Hepatic stellate cell (primary cell): ENCODE data around the gene REEP1.

Experiments used
- DNase-seq: peaks from one replicate; pipeline ENCODE4 v3.0.0; 2011; ENCODE audit warnings: low spot score

Gene REEP1, protein sequence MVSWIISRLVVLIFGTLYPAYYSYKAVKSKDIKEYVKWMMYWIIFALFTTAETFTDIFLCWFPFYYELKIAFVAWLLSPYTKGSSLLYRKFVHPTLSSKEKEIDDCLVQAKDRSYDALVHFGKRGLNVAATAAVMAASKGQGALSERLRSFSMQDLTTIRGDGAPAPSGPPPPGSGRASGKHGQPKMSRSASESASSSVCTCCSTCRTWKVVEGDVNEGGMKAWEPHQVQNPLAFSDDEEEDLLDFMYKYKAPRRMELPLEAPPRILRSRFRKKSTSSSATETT

DNA sequence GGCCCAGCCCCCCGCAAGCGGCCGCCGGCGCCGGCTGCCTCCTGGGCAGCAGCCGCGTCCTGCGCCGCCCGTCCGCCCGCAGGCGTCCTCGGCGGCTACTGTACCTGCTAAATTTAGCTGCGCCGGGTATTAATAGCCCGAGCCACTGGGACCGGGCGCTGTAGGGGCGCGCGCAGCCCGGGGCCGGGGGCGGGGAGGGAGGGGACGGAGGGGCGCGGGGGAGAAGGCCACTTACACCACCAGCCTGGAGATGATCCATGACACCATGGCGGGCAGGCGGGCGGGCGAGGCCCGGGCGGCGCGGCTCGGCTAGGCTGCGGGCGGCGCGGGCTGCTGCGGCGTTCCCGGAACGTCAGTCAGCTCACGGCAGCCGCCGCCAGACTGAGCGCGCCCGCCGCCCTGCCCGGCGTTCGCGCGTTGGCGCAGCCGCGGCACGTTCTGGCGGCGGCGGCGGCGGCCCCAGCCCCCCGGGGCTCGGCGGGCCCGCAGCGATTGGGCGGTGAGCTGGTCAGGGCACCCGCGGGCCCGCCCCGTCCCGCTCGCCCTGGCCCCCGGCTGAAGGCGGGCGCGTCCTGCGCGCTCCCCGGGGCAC lies at the start of gene REEP1:
Gene REEP1, minus strand, starts transcription at position 383 of the 592 bp plus-strand sequence. Its CDS starts 116 bp downstream, at position 267.
- DNase-seq, result peak; percentile 24

DNA sequence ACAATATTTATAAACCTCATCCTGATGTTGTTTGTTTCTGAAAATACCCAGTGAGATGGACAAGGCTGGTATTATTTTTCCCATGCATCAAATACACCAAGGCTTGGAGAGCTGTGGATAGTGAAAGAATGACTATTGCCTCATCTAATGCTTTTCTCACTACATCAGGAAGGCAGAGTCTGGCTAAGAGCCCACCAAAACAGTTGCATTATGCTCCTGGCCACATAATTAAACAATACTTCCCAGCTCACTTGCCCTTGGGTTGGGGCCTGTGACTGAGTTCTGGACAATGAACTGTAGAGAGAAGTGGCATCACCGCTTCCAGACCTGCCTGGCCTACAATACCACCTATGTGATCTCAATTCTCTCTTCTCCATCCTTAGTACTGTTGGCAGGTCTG lies 46.4 kb upstream of the REEP1 start:
- DNase-seq, result no peak

DNA sequence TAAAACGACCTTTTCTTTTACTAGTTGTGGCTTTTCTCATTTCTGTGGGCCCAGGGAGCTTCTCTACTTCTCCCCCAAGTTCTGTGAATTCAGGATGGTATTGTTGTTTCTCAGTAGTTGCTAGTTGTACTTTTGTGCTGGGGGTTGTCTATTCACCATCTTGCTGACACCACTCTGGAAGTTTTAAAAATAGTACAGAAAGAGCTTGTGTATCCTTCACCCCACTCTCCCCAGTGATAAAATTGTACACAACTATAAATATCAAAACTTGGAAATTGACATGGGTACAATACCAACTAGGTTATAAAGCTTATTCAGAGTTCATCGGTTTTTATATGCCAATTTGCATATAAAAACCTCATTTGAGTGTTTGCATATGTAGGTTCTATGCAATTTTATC lies 45.3 kb upstream of the REEP1 start:
- no peak for DNase-seq

DNA sequence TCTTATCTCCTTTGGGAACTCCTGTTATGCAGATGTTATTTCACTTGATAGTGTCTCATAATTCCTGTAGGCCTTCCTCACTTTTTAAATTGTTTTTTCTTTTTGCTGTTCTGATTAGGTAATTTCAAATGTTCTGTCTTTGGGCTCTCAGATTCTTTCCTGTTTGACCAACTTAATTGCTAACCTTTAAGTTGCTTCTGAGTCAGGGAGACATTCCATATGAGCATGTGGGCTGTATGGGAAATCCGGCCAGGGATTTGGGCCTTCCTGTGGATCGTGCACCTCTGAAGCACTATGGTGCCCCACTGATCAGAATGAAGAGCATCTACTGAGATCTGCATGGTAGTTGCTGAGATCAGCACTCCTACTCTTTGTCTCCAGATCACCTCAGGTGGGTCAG lies 44.7 kb upstream of the REEP1 start:
- DNase-seq, result no peak

DNA sequence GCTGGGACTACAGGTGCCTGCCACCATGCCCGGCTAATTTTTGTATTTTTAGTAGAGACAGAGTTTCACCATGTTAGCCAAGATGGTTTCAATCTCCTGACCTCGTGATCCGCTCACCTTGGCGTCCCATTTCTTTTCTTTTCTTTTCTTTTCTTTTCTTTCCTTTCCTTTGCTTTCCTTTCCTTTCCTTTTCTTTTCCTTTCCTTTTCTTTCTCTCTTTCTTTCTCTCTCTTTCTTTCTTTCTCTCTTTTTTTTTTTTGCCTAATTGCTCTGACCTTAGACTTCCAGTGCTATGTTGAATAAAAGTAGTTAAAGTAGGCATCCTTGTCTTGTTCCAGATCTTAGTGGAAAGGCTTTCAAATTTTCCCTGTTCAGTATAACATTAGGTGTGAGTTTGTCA lies 41.0 kb upstream of the REEP1 start:
- no peak for DNase-seq

DNA sequence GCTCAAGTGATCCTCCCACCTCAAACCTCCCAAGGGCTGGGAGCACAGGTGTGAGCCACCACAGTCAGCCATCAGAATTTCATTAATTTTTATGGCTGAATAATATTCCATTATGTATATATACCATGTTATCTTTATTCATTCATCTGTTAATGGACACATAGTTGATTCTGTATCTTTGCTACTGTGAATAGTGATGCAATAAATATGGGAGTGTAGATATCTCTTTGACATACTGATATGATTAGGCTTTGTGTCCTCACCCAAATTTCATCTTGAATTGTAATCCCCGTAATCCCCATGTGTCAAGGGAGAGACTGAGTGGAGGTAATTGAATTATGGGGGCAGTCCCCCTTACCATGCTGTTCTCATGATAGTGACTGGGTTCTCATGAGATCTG lies 38.2 kb upstream of the REEP1 start:
- DNase-seq, result no peak

DNA sequence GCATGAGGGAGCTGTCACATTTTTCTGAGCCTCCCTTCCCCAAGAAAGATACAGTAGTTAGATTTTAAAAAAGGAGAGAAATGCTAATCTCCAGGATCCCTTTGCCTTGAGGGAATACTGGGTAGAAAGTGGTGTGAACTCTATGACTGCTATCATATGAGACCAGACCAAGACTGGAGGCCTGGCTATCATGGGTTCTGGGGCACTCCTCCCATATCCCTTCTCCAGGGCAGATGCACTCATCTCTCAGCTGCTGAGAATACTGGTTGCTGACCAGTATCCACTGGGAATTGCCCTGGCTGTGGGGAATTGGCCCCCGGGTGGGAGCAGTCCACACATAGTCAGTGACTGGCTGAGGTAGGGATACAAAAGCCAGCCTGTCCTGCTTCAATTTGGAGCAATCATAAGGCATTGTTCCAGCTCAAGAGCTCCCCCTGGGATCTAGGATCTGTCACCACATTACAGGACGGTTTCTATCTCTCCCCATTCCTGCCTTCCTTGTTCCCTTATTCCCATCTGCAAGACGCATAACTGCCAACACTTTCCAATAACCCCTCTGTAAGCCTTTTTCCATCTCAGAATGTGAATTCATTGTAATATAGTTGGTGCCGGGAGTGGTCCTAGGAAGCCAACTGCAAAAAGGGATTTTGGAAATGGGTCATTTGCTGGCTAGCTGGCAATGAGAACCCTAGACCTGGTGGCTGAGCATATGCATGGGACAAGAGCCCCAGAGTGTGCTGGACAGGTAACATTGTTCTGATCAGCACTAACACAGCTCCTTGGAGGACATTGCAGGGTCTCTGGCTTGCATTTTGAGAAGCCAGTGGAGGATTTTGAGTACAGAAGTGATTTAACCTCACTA lies 35.4 kb upstream of the REEP1 start:
- DNase-seq, result peak; percentile 53

DNA sequence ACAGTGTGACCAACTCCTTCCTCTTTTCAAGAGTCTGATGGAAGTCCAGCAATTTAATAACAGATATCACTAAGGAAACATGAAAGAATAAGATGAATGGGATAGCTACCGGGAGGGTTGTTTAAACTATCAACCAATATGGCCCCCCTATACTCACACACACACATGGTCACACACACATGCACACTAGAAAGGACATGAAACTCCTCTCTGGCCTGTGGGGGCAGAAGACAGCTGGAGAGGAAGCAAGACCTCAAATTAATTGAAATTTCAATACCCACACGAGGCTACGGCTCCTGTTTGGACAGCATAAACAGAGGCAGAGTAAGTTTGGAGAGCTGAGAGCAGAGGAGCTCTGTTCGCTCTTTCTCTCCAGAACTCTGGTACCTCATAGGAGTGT lies 34.7 kb upstream of the REEP1 start:
- DNase-seq, result no peak

DNA sequence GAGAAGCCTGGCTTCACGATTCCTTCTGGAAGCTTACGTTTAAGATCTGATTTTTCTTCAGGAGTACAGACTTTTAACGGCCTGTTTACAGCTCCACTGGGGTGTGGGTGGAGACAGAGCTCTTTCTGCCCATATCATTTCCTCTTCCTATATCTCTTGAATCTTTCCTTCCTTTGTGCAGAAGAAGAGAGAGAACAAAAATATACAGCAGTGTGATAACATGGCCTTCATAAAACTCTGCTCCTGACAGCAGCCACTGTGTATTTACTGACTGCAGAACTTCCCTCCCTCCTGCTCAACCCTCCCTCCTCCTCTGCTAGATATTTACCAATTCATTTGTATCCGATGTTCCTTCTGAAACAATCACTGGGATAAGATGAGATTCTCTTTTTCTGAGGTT lies 34.1 kb upstream of the REEP1 start:
- no peak for DNase-seq

DNA sequence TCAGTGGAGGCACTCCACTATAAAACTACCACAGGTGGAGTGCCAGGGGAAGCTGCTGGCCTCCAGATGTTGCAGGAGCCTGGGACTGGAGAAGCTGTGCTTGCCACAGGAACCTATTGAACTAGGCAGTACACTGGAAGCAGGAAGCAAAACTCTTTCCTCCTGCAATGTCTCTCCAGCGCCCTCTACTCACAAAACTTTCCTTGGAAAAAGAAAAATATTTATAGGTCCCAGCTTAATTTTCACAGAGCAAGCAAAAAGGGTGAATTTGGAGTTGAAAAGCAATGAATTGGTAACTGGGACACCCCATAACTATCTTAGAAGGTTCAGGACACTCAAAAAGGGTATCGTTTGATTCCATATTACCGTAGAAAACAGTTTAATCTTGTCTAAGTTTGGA lies 33.2 kb upstream of the REEP1 start:
- no peak for DNase-seq

DNA sequence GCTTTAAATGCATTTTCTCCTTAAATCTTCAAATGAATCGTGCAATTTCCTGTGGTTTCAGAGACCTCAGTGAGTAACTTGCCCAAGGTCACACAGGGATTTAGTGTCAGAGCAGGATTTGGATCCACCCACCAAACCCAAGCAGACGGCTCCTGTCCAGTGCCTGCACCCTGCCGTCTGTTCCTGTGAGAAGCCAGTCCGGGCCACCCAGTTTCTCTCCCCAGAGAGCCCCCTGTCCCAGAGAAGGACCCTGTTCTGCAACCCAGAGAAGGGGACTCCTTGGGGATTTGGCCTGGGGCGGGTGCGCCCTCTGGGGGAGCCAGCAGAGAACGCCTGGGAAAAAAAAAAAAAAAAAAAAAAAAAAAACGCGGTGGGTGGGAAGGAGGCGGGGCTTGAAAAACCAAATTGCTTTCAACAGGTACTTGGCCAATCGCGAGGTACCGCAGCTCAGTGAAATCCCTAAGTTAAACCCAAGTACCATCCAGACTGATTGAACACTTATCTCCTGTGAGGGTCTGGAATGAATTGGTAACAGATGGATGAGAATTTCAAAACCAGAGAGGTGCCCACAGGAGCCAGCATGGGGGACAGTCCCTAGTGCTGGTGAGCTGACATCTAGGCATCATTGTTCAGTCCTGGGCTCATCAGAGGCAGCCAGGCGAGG lies 30.9 kb upstream of the REEP1 start:
- peak; percentile 52 for DNase-seq

DNA sequence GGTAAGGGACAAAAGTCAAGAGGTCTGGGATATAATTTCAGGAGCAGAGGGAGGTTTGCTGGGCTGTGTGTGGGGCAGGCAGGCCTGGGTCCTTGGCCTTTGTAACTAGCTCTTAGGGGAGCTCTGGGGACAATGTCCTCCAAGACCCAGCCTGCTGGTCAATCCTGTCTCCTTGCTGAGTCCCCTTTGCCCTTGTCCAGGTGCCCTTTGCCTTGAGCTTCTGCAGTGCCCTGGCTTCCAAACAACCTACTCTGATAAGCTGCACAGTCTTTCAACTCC lies 30.0 kb upstream of the REEP1 start:
- DNase-seq, result no peak

DNA sequence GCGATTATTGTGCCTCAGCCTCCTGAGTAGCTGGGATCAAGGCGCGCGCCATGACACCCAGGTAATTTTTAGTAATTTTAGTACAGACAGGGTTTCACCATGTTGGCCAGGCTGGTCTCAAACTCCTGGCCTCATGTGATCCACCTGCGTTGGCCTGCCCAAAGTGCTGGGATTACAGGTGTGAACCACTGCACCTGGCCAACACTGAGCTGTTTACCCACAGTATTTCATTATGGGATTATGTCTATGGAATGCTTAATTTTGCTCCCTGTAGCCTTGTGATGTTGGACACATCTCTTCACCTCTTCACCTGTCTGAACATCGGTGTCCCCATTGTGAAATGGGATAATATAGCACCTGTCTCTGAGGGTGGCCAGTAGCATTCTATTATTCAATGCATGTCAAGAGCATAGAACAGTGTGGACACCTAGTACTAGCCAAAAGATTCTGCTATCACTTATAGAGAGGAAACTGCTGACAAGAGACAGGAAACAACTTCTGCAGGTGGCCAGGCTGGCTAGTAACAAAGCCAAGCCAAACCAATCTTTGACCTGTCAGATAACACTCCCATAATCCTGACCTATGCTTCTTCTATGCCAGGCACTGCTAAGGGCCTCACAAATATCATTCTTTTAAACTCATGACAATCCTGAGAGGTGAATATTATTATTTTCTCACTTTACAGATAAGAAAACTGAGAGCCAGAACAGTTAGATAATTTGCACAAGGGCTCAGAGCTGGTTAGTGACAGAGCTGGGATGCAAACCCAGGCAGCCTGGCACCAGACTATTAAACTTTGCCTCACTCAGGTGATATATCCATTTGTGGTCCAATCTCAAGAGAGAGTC lies 29.4 kb upstream of the REEP1 start:
- DNase-seq, result no peak

DNA sequence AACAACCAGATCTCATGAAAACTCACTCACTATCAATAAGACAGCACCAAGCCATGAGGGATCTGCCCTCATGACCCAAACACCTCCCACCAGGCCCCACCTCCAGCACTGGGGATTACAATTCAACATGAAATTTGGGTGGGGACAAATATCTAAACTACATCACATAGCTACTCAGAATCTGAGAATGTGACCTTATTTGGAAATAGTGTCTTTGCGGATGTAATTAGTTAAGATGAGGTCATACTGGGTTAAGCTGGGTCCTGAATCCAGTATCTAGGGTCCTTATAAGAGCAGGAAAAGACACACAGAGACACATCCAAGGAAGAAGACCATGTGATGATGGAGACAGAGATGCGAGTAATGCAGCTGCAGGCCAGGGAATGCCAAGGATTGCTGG lies 27.5 kb upstream of the REEP1 start:
- no peak for DNase-seq

DNA sequence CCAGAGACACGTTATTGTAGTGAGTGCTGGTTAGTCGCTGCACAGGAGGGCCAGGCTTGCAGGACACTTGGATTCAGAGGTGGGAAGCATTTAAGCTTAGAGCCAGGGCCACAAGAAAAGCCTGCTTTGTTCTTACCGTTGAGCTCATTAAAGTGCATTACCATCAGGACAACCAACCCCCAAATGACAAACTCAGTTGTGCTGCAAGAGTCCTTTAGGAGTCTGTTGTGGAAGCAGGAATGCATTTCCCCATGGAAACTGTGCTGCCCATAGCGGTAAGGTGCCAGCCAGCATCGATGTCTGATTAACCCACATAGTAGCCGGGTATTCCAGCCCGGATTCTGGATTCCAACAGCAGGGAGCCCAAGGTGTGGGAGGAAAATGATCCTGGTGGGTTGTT lies 23.4 kb upstream of the REEP1 start:
- DNase-seq, result no peak

DNA sequence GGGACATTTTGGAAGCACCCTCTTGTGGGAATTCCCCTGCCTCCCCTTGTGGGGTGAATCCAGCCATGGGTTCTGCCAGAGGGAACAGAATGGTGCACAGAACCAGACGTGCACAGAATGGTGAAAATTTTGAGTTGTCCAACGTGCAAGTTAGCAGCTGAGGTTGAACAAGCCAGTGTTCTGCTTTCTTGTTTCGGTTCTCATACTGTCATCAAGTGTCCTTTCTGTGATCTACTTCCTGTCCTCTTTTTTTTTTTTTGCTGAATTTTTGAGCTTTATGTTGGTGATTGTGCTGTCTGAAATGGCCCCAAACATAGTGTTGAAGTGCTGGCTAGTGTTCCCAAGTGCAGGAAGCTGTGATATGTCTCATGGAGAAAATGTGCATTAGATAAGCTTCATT lies 21.5 kb upstream of the REEP1 start:
- no peak for DNase-seq

DNA sequence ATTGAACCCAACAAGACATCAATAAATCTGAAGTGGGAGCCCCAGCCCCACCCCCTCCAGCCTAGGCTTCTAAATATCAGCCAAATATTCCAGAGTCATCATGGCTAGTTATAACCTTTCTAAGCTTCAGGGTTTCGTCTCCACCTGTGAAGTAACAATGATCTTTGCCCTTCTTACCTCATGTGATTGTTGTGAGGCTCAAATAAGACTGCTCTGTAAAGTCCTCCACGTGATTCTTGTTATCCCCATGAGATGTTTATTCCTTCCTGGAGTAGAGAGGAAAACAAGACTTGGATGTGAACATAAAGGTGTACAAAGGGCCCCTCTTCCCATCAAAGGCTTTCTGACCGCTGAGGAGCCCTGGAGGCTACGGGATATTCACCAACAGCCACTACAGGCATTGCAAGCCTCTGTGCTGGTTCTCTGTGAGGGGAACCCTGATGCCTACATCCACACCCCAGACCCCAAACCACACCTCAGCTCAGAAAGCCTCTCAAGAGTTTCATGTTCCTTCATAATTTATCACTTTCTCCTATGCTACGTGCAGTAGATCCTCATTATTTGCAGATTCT lies 20.1 kb upstream of the REEP1 start:
- no peak for DNase-seq

DNA sequence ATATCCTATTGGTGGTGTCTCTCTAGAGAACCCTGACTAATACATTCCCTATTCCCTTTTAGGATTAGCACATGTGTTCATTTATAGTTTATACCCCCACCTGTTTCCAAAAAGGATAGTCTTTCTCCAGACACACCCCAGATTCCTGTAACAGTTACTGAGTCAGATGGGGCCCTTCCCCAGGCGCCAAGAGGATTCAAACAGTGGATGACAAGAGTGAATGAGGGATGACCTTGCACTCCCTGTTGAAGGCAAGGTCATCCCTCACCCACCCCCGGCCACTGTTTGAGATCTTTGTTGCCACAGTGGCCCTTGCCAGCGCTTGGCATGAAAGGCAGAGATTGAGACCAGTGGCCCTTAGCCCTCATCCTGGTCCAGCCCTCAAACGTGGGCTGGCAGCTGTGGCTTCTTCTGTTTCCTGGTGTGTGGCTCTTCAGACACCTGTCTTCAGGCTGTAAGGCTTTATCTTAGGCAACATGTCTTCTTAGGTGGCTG lies 15.3 kb upstream of the REEP1 start:
- DNase-seq, result no peak

DNA sequence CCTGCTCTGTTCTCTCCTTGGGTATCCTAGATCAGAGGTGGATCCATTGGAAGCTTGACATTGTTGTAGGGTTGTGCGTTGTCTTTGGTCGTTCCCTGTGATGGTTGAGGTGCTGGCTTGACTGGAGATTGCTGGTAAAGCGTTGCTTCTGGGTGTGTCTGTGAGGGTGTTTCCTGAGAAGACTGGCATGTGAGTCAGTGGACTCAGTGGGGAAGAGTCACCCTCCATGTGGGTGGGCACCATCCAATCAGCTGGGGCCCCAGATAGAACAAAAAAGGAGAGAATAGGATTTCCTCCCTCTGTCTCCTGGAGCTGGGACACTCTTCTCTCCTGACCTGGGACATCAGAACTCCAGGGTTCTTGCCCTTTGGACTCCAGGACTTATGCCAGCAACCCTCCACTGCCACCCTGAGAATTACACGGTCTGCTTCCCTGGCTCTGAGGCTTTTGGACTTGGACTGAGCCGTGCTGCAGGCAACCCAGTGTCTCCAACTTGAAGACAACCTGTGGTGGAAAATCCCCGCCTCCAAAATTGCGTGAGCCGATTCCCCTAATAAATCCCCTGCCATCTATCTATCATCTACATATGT lies 14.8 kb upstream of the REEP1 start:
- no peak for DNase-seq

DNA sequence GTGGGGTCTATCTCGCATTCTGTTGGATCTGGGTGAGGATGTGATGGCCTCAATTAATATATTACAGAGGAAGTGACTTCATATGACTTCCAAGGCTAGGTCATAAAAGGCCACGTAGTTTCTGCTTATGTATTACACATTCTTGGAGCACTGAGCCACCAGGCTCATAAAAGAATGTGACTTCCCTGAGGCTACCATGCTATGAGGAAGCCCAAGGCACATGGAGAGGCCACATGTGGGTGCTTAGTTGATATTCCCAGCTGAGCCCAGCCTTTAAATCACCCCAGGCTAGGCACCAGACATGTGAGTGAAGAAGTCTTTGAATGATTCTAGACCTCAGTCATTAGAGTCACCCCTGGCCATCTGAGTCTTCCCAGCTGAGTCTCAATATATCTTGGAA lies 13.3 kb upstream of the REEP1 start:
- no peak for DNase-seq

DNA sequence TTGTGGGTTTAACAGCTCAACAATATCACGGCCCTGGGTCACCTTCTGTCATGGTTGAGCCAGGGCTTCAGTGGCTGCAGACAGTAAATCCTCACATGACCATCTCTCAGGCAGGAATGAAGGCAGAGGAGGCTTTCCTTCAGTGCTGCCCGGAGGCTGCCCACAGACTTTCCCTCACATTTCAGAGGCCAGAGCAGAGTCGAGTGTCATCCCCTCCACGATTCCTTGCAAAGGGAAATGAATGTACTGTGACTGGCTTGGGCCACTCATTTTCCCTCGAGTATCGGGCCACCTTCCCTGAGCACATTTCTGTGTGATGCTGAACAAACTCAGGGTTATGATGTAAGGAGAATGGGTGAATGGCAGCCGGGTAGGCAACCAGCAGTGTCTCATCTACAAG lies 10.0 kb upstream of the REEP1 start:
- no peak for DNase-seq
